ENCODE data around the gene MBTPS1. TPM values are rescaled to one million over a fixed set of nuclear protein-coding genes. Genes with fewer than 3 reads are reported as not detected.

Gene MBTPS1
- total and polyA plus RNA-seq, 9 of the 15 experiments (the other 6 are each of a cell fraction or from before 2014, with no cell fraction given): 2.8 to 57.6 (median 43.8) TPM

DNA sequence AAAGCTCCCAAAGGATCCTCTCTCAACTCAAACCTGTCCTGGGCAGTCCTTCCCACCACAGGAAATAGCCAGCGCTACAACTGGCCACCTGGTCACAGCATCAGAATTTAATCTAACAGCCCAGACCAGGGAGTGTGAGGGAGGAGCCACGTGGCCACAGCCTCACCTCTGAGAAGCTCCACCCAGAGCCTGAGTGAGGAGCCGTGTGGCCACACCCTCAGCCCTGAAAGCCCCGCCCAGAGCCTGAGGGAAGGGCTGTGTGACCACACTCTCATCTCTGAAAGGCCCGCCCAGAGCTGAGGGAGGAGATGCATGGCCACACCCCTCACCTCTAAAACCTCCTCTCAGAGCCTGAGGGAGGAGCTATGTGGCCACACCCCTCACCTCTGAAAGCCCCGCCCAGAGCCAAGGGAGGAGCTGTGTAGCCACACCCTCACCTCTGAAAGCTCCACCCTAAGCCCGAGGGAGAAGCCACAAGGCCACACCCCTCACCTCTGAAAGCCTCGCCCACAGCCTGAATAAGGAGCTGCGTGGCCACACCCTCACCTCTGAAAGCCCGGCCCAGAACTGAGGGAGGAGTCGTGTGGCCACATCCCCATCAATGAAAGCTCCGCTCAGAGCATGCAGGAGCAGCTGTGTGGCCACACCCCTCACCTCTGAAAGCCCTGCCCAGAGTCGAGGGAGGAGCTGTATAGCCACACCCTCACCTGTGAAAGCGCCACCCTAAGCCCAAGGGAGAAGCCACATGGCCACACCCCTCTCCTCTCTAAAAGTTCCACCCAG, 102.8 kb downstream of the MBTPS1 start (continued):
- TF ChIP-seq, protein P1, sequence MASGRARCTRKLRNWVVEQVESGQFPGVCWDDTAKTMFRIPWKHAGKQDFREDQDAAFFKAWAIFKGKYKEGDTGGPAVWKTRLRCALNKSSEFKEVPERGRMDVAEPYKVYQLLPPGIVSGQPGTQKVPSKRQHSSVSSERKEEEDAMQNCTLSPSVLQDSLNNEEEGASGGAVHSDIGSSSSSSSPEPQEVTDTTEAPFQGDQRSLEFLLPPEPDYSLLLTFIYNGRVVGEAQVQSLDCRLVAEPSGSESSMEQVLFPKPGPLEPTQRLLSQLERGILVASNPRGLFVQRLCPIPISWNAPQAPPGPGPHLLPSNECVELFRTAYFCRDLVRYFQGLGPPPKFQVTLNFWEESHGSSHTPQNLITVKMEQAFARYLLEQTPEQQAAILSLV (tag; IDR thresholded peaks at IDR 0.05): no peak
- TF ChIP-seq L3MBTL2 (IDR thresholded peaks at IDR 0.05): peak; percentile 95
- no peak; the same call in 1 of the 2 replicates for TF ChIP-seq XRCC5 (IDR thresholded peaks at IDR 0.05; ENCODE audit: low read depth, low read length)
- peak; percentile 91 to 92 for TF ChIP-seq NRF1 (conservative IDR thresholded peaks at IDR 0.05 in 1 of 2, IDR thresholded peaks at IDR 0.05 in 1 of 2)
- no peak for TF ChIP-seq SMAD2 (IDR thresholded peaks at IDR 0.05; ENCODE audit: low read depth, low read length)
- no peak for TF ChIP-seq HCFC1 (IDR thresholded peaks at IDR 0.05; ENCODE audit: low read depth, low read length)
- TF ChIP-seq ZNF253 (CRISPR knock-in tag; conservative IDR thresholded peaks at IDR 0.05): no peak
- TF ChIP-seq, protein P2, sequence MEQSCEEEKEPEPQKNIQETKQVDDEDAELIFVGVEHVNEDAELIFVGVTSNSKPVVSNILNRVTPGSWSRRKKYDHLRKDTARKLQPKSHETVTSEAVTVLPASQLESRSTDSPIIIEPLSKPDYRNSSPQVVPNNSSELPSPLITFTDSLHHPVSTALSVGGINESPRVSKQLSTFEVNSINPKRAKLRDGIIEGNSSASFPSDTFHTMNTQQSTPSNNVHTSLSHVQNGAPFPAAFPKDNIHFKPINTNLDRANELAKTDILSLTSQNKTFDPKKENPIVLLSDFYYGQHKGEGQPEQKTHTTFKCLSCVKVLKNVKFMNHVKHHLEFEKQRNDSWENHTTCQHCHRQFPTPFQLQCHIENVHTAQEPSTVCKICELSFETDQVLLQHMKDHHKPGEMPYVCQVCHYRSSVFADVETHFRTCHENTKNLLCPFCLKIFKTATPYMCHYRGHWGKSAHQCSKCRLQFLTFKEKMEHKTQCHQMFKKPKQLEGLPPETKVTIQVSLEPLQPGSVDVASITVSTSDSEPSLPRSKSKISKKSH (CRISPR knock-in tag; IDR thresholded peaks at IDR 0.05): no peak
- TF ChIP-seq, protein P3, sequence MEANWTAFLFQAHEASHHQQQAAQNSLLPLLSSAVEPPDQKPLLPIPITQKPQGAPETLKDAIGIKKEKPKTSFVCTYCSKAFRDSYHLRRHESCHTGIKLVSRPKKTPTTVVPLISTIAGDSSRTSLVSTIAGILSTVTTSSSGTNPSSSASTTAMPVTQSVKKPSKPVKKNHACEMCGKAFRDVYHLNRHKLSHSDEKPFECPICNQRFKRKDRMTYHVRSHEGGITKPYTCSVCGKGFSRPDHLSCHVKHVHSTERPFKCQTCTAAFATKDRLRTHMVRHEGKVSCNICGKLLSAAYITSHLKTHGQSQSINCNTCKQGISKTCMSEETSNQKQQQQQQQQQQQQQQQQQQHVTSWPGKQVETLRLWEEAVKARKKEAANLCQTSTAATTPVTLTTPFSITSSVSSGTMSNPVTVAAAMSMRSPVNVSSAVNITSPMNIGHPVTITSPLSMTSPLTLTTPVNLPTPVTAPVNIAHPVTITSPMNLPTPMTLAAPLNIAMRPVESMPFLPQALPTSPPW (CRISPR knock-in tag; IDR thresholded peaks at IDR 0.05): 0 out of 2 replicates have a peak, but pooled peaks have one; percentile 12
- TF ChIP-seq SRSF9 (IDR thresholded peaks at IDR 0.05; ENCODE audit: borderline replicate concordance, low read depth, low read length): no peak
- TF ChIP-seq SIN3B (IDR thresholded peaks at IDR 0.05; ENCODE audit: low read depth): no peak
- TF ChIP-seq, protein P4, sequence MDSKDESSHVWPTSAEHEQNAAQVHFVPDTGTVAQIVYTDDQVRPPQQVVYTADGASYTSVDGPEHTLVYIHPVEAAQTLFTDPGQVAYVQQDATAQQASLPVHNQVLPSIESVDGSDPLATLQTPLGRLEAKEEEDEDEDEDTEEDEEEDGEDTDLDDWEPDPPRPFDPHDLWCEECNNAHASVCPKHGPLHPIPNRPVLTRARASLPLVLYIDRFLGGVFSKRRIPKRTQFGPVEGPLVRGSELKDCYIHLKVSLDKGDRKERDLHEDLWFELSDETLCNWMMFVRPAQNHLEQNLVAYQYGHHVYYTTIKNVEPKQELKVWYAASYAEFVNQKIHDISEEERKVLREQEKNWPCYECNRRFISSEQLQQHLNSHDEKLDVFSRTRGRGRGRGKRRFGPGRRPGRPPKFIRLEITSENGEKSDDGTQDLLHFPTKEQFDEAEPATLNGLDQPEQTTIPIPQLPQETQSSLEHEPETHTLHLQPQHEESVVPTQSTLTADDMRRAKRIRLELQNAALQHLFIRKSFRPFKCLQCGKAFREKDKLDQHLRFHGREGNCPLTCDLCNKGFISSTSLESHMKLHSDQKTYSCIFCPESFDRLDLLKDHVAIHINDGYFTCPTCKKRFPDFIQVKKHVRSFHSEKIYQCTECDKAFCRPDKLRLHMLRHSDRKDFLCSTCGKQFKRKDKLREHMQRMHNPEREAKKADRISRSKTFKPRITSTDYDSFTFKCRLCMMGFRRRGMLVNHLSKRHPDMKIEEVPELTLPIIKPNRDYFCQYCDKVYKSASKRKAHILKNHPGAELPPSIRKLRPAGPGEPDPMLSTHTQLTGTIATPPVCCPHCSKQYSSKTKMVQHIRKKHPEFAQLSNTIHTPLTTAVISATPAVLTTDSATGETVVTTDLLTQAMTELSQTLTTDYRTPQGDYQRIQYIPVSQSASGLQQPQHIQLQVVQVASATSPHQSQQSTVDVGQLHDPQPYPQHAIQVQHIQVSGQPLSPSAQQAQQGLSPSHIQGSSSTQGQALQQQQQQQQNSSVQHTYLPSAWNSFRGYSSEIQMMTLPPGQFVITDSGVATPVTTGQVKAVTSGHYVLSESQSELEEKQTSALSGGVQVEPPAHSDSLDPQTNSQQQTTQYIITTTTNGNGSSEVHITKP (IDR thresholded peaks at IDR 0.05; ENCODE audit: partially characterized antibody): peak; percentile 41
- TF ChIP-seq GTF2E2 (tag; IDR thresholded peaks at IDR 0.05): no peak
- no peak for TF ChIP-seq NFYB (IDR thresholded peaks at IDR 0.05; ENCODE audit: extremely low read depth, insufficient read length)
- TF ChIP-seq RUNX1 (IDR thresholded peaks at IDR 0.05; ENCODE audit: low read depth): no peak
- TF ChIP-seq ZNF586 (CRISPR knock-in tag; conservative IDR thresholded peaks at IDR 0.05): no peak
- no peak for TF ChIP-seq NR3C1 (CRISPR knock-in tag; IDR thresholded peaks at IDR 0.05)
- TF ChIP-seq, protein P5, sequence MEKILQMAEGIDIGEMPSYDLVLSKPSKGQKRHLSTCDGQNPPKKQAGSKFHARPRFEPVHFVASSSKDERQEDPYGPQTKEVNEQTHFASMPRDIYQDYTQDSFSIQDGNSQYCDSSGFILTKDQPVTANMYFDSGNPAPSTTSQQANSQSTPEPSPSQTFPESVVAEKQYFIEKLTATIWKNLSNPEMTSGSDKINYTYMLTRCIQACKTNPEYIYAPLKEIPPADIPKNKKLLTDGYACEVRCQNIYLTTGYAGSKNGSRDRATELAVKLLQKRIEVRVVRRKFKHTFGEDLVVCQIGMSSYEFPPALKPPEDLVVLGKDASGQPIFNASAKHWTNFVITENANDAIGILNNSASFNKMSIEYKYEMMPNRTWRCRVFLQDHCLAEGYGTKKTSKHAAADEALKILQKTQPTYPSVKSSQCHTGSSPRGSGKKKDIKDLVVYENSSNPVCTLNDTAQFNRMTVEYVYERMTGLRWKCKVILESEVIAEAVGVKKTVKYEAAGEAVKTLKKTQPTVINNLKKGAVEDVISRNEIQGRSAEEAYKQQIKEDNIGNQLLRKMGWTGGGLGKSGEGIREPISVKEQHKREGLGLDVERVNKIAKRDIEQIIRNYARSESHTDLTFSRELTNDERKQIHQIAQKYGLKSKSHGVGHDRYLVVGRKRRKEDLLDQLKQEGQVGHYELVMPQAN (IDR thresholded peaks at IDR 0.05; ENCODE audit: borderline replicate concordance): no peak
